T-helper 1 cell treated with Interleukin-12 subunit alpha and Interleukin-12 subunit beta and Interleukin-4 antibody, amounts not matched to agents 30 μg/mL and 1 μg/mL, for 36 hours (primary cell): ENCODE results near the gene HOXC12.

Experiments
- H3K27ac Mint-ChIP-seq: one replicate; pipeline ENCODE4 v1.8.0; 2021; ENCODE audit warnings: mild to moderate bottlenecking, mixed read lengths
- H3K27me3 Mint-ChIP-seq: one replicate; pipeline ENCODE4 v1.8.0; 2021; ENCODE audit warnings: low read depth, mixed read lengths
- H3K36me3 Mint-ChIP-seq: one replicate; pipeline ENCODE4 v1.8.0; 2021; ENCODE audit warnings: low read depth, mixed read lengths
- H3K4me1 Mint-ChIP-seq: one replicate; pipeline ENCODE4 v1.8.0; 2021; ENCODE audit warnings: low read depth, mixed read lengths
- H3K4me3 Mint-ChIP-seq: one replicate; pipeline ENCODE4 v1.8.0; 2021; ENCODE audit warnings: mild to moderate bottlenecking, moderate library complexity, mixed read lengths
- H3K9me3 Mint-ChIP-seq: one replicate; pipeline ENCODE4 v1.8.0; 2021; ENCODE audit warnings: mixed read lengths

Gene HOXC12

DNA sequence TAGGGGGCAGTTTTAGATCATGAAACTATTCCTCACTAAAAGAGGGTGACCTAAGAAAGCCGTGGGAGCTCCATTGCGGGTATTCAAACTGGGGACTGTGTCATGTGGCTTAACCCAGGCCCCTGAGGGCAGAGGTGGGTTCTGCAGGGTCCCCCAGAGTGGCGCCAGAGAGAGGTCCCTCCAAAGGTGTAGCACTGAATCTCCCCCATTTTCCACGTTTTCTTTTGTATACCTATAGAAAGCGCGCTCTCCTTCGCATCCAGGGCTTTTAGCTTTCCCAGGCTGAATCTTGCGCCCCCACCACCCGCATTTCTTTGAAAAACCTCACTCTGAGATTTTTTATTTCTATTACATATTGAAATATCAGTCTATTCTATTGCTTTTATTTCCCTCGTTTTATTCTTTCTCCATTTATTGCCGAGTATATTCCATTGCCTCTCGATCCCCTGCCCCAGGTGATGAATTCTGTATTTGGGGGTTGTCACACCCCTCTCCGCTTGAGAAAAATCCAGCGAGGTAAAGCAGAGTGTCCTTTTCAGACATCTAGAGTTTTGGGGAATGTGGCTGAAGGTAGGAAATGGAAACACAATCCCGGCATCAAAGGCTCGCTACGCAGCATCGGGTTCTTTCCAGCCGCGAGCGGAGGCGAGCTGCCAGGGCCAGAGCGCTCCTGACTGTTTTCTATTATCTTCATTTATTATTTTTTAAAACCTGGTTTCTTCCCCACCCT lies 16.9 kb upstream of the HOXC12 start:
- Mint-ChIP-seq H3K4me3 (no peak overlapping the region), H3K36me3 (no peaks in the 10 kb centered on the region), H3K4me1 (no peaks in the 10 kb centered on the region), H3K27me3 (peaks cover 94% of the 10 kb centered on the region), H3K27ac (peak overlapping the region; percentile 54), H3K9me3 (no peaks in the 10 kb centered on the region)

DNA sequence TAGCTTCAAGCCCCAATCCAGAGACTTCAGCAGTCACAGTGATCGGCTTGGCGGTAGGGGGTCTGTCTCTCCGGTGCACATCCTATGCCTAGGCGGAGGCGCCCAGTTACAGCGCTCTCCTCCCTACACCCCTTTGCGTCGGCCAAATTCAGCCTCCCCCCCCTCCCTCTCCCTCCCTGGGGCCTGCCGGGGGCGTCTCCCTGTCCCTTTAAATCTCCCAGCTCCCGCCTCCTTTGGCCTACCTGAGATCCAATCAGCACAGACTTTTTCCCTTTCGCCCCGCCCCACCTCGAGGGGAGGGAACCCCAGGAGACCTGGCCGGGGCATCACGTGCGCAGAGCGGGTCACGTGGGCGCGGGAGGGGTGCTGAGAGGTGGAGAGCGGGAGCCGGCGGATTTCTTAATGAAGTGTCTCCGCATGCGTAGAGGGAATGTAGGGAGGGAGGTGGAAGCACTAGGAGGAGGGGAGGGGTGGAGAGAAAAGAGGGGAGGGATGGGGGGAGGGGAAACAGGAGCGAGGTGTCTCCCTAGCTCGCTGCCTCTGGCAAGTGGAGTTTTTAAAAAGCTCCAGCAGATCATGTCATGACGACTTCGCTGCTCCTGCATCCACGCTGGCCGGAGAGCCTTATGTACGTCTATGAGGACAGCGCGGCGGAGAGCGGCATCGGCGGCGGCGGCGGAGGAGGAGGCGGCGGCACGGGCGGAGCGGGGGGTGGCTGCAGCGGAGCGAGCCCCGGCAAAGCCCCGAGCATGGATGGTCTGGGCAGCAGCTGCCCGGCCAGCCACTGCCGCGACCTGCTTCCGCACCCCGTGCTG lies 16.2 kb upstream of the HOXC12 start, which contains the start of gene HOXC13:
TSS of gene HOXC13 (plus strand) at position 506 of the 815 bp plus-strand sequence. CDS start at position 582, 76 bp downstream.
- Mint-ChIP-seq H3K36me3 (no peaks in the 10 kb centered on the region), H3K27me3 (peaks cover 94% of the 10 kb centered on the region), H3K4me1 (no peaks in the 10 kb centered on the region), H3K27ac (peak within 1 kb of the TSS; percentile 31), H3K9me3 (no peaks in the 10 kb centered on the region), H3K4me3 (no peak within 1 kb of the TSS)

DNA sequence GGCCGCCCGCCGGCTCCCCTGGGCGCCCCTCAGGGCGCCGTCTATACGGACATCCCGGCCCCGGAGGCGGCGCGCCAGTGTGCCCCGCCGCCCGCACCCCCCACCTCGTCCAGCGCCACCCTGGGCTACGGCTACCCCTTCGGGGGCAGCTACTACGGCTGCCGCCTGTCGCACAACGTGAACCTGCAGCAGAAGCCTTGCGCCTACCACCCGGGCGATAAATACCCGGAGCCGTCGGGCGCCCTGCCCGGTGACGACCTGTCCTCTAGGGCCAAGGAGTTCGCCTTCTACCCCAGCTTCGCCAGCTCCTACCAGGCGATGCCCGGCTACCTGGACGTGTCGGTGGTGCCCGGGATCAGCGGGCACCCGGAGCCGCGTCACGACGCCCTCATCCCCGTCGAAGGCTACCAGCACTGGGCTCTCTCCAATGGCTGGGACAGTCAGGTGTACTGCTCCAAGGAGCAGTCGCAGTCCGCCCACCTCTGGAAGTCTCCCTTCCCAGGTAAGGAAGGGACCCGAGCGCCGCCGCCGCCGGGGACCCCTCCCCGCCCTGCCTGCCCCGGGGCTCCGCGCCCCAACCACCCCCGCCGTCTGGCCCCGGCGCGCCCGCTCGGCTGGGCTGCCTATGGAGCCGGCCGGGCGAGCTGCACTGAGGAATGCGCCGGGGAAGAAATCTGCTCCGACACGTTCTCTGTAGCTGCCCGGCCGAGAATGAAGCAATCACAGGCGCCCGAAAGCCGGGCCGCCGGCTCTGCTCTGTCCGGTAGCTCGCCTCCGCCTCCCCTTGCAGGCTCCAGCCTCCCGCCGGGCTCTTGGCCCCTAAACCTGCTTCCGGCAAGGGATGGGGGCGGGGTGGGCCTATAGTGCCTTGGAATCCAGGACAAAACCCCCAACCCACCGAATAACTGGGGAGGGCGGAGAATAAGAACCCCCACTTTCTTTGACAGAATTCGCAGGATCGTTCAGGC lies 15.3 kb upstream of the HOXC12 start:
- Mint-ChIP-seq H3K9me3 (no peaks in the 10 kb centered on the region), H3K27ac (peak overlapping the region; percentile 50), H3K27me3 (peaks cover 94% of the 10 kb centered on the region), H3K4me3 (no peak overlapping the region), H3K4me1 (no peaks in the 10 kb centered on the region), H3K36me3 (no peaks in the 10 kb centered on the region)

DNA sequence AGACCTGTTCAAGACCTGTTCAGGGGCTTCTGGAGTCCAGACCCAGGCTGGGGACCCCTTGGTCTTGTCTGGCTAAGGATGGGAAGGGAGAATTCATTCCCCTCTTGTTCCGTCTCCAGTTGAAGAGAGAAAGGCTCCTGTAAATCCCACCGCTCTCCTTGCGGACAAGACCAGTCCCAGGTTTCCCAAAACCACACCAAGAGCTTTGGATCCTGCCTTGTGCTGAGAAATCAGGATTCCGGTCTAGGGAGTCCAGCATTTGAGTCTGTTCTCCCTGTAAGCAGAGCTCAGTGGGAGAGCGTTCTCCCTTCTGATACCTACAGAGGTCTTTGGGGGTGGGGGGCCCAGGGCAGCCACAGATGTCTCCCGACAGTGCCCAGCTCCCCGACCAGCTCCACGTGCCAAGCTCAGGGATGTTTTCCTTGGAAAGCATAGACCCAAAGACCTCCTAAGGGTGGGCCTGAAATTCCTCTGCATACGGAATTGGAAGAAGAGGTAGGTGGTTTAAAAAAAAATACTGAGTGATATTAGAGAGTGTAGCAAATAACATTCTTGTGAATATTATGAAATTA lies 14.2 kb upstream of the HOXC12 start:
- Mint-ChIP-seq H3K36me3 (no peaks in the 10 kb centered on the region), H3K4me1 (no peaks in the 10 kb centered on the region), H3K27me3 (peaks cover 94% of the 10 kb centered on the region), H3K4me3 (no peak overlapping the region), H3K9me3 (no peaks in the 10 kb centered on the region), H3K27ac (peak overlapping the region; percentile 50)

DNA sequence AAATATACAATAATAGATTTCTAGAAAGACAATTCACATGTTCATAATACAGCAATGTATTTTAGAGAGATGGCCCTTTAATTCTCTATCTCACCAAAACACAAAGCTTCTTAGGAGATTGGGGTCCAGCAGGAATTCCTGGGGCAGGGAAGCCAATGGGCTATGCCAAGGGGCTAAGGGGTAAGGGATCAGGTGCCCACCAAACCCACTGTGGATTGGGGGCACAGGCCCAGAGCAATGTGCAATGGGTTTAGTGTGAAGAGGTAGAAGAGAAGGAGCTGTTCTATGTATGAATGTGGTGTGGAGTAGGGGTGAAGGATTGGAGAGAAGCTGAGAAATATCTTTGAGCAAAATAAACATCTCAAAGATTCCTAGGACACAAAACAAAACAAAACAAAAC lies 13.5 kb upstream of the HOXC12 start:
- no peaks in the 10 kb centered on the region for H3K36me3 Mint-ChIP-seq
- H3K9me3 Mint-ChIP-seq: no peaks in the 10 kb centered on the region
- H3K4me3 Mint-ChIP-seq: no peak overlapping the region
- H3K27me3 Mint-ChIP-seq: peaks cover 94% of the 10 kb centered on the region
- H3K4me1 Mint-ChIP-seq: no peaks in the 10 kb centered on the region
- H3K27ac Mint-ChIP-seq: no peak overlapping the region

DNA sequence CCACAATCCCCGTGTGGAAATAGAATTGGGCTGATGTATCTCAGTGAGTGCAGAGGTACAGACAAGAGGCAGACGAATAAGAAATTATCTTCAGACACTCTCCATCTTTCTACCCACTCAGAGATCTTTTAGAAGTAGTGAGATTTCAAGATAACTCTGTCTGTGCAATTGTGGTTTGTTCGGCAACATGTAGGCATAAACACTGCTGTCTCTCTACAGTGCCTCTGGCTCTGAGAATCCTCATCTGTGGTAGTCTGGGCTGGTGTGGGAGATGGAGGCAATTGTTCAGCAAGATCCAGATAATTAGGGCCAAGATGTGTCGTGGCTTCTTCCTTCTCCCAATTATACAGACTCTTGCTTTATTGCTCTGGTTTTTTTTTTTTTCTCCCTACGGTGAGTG lies 13.0 kb upstream of the HOXC12 start:
- no peak overlapping the region for H3K27ac Mint-ChIP-seq
- H3K4me1 Mint-ChIP-seq: no peaks in the 10 kb centered on the region
- no peak overlapping the region for H3K4me3 Mint-ChIP-seq
- H3K27me3 Mint-ChIP-seq: peaks cover 94% of the 10 kb centered on the region
- no peaks in the 10 kb centered on the region for H3K9me3 Mint-ChIP-seq
- H3K36me3 Mint-ChIP-seq: no peaks in the 10 kb centered on the region

DNA sequence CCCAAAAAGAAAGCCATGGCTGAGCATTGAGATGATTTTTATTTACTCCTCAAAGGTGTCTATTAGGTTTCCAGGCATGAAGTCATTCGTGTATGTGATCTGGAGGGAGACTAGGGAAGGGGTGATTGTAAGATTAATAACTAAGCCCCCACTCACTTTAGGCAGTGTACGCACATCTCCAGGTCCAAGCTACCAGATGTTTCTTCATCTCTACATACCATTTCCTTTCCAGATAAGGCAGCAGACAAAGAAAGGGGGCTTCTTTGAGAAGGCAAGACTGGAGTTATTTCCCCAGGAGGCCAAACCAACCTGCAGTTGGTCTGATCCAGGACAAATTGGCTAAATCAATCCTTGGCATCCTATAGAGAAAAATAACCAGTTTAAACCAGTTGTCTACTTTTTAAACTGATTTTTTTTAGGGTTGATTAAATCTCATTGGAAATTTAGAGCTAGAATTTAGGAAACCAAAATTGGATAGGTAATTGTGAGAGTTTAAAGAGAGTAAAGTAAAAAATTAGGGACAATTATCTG lies 12.2 kb upstream of the HOXC12 start:
- Mint-ChIP-seq H3K9me3 (no peaks in the 10 kb centered on the region), H3K36me3 (no peaks in the 10 kb centered on the region), H3K4me1 (no peaks in the 10 kb centered on the region), H3K4me3 (no peak overlapping the region), H3K27me3 (peaks cover 94% of the 10 kb centered on the region), H3K27ac (no peak overlapping the region)

DNA sequence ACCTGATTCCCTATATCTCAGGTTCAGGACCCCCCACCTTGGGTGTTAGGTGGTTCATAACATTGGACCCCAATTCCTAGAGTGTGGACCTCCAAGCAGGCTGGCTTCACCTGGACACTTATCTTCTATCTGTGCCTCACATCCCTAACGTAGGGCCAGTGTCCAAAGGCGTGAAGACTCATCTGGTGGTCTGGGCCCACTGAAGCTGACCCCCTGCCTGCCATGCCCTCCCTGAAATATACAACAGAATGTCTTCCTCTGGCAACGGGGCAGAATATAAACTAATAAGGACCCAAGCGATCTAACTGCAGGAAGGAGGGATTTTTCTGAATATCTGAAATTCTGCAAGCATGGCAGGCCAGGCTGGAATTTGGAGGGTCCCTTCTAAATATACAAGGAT lies 10.5 kb upstream of the HOXC12 start:
- H3K27ac Mint-ChIP-seq: no peak overlapping the region
- H3K27me3 Mint-ChIP-seq: peaks cover 97% of the 10 kb centered on the region
- no peaks in the 10 kb centered on the region for H3K4me1 Mint-ChIP-seq
- H3K36me3 Mint-ChIP-seq: no peaks in the 10 kb centered on the region
- no peak overlapping the region for H3K4me3 Mint-ChIP-seq
- H3K9me3 Mint-ChIP-seq: no peaks in the 10 kb centered on the region

DNA sequence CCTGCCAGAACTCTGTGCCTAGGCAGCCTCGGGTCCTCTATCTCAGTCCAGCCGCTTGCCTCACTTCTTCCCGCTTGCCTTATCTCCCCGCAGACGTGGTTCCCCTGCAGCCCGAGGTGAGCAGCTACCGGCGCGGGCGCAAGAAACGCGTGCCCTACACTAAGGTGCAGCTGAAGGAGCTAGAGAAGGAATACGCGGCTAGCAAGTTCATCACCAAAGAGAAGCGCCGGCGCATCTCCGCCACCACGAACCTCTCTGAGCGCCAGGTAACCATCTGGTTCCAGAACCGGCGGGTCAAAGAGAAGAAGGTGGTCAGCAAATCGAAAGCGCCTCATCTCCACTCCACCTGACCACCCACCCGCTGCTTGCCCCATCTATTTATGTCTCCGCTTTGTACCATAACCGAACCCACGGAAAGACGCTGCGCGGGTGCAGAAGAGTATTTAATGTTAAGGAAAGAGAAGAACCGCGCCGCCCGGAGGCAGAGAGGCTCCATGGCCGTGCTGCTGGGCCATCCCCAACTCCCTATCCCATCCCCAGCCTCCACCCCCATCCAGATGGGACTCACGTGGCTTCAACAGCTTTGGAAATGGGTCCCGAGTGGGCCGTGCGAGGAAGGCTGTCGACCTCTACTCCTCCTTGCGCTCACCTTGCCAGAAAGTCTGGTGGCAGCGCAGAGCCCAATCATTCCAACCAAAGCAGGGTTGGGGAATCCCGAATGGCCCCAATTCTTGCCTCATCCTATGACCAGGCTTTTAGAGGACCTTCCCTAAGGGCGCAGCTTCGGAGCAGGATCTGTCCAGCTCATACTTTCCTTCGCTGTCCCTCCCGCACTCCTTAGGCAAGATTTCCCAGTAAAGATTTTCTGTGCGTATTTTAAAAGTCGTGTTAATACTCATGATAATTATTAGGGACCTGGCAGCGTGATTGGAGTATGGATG lies 9.5 kb upstream of the HOXC12 start:
- Mint-ChIP-seq H3K27ac (no peak overlapping the region), H3K4me1 (no peaks in the 10 kb centered on the region), H3K4me3 (no peak overlapping the region), H3K27me3 (peaks cover 97% of the 10 kb centered on the region), H3K9me3 (no peaks in the 10 kb centered on the region), H3K36me3 (no peaks in the 10 kb centered on the region)

DNA sequence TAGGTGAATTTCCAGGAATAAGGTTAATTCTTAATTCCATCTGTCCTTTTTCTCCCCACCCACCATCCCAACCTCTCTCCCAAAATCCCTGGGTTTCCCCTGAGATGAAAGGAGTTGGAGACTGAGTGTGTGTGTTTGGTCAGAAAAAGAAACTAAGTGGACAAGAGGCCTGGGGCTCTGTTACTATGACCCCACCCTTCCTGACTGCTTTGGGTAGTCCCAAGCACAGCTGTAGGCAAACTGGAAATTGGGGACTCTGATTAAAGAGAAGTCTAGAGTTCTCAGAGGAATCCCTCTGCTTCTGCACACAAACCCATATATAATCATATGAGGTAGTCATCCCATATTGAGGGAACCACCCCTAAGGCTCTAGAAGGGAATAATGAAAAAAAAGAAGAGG lies 7.0 kb upstream of the HOXC12 start:
- H3K4me1 Mint-ChIP-seq: peaks cover 3% of the 10 kb centered on the region
- H3K36me3 Mint-ChIP-seq: no peaks in the 10 kb centered on the region
- no peak overlapping the region for H3K4me3 Mint-ChIP-seq
- no peaks in the 10 kb centered on the region for H3K9me3 Mint-ChIP-seq
- H3K27ac Mint-ChIP-seq: no peak overlapping the region
- H3K27me3 Mint-ChIP-seq: peaks cover 98% of the 10 kb centered on the region

DNA sequence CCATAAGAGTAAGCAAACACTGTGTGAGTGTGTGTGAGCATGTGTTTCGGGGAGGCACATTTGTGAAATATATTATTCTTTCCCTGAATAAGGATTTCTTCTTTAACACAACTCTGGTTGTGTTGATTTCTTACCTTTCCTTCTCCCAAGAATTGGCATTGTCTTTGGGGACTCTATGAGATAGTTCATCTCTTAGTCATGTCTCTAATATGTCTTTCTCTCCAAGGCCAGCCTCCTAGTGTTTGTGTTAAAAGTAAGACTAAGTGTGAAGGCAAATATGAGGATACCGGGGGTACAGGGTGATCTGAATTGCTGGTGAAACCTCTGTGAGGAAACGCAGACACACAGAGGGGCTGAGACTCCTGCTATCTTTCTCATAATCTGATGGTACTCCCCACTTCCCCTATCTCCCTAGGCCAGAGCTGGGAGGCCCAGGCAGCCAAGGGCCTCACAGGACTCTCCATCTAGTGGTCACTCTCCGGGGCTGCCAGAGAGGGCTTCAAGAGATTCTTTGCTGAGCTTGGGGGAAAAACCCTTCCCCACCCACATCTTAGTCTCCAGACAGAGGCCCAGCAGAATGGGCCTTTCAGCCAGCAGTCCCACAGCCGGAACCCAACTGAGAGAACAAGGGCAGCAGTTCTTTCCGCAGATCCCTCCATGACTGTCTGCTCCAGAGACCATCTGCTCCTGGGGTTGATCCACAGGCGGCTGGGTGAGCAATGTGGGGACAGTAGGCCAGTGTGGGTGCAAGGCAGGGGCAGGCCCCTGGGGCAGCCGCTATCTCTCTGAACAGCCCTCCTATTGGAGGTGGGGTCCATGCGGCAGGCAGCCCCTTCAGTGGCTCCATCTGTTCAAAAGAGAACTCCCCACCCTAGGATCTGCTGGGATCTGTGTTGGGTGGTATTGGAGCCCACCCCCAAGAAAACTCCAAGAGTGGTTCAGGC lies 5.8 kb upstream of the HOXC12 start:
- Mint-ChIP-seq H3K27ac (no peak overlapping the region), H3K4me1 (peaks cover 6% of the 10 kb centered on the region), H3K36me3 (peaks cover 2% of the 10 kb centered on the region), H3K9me3 (no peaks in the 10 kb centered on the region), H3K4me3 (no peak overlapping the region), H3K27me3 (peaks cover 98% of the 10 kb centered on the region)

DNA sequence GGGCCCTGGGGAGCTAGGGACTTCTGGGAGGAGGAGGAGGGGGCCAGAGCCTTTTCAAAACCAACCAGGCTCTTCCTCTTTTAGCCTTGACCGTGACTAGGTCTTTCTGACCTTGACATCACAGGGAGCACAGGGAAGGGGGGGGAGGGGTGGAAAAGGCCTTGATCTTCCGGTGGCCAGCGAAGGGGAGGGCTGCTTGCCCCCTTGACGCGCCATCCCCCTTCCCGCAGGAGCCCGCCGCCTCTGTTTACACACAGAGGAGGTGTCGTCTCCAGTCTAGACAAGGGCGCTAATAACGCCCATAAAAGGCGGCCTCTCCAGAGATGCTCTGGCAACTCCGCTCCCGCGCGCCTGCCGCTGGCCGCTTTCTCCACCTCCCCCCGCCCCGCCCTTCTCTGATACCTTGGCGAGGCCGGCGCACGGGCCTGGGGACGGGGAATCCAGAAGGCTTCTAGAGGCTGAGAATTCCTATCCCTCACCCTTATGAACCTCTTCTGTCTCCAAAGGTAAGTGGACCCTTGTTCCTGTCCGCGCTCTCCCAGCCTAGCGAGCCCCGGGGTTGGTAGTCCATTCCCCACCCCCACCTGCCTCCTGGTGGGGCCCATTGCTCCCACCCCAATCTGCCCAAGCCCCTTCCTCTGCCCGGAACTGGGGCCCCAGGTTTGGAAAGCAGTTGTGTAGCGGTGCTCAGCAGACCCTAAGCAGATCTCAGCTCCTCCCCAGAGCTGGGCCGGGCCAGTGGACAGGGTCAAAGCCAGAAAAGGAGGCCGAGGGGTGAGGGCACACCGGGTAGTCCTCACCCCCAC lies 4.9 kb upstream of the HOXC12 start:
- peaks cover 2% of the 10 kb centered on the region for H3K36me3 Mint-ChIP-seq
- no peaks in the 10 kb centered on the region for H3K9me3 Mint-ChIP-seq
- peaks cover 6% of the 10 kb centered on the region for H3K4me1 Mint-ChIP-seq
- peaks cover 98% of the 10 kb centered on the region for H3K27me3 Mint-ChIP-seq
- H3K4me3 Mint-ChIP-seq: no peak overlapping the region
- H3K27ac Mint-ChIP-seq: no peak overlapping the region
